Liver (tissue), 3 donors: ENCODE data around the gene PACS1.

Experiments used
- FOXA1 ChIP-seq: IDR thresholded peaks from 2 replicates; pipeline ENCODE4 v1.6.1; 2016; ENCODE audit warnings: antibody characterized with exemption
- FOXA2 ChIP-seq: IDR thresholded peaks from 2 replicates; pipeline ENCODE4 v1.6.1; 2016; ENCODE audit warnings: antibody characterized with exemption
- HNF4A ChIP-seq, 2 donors: conservative IDR thresholded peaks; 2 replicates each; pipeline ENCODE4 v1.6.1; 2016; ENCODE audit warnings: antibody characterized with exemption in 2 of 2, mild to moderate bottlenecking in 2 of 2
- HNF4G ChIP-seq: IDR thresholded peaks from 2 replicates; pipeline ENCODE4 v1.6.1; 2016; ENCODE audit warnings: antibody characterized with exemption
- JUND ChIP-seq, 2 donors: IDR thresholded peaks; 2 replicates each; pipeline ENCODE4 v1.6.1; 2016; ENCODE audit warnings: antibody characterized with exemption in 2 of 2
- MAX ChIP-seq: IDR thresholded peaks from 2 replicates; pipeline ENCODE4 v1.6.1; 2016; ENCODE audit warnings: antibody characterized with exemption
- RAD21 ChIP-seq, 2 donors: IDR thresholded peaks; 2 replicates each; pipeline ENCODE4 v1.6.1; 2016; ENCODE audit warnings: antibody characterized with exemption in 2 of 2, mild to moderate bottlenecking in 2 of 2
- REST ChIP-seq: IDR thresholded peaks from 2 replicates; pipeline ENCODE4 v1.6.1; 2016; ENCODE audit warnings: antibody characterized with exemption, mild to moderate bottlenecking
- SP1 ChIP-seq: IDR thresholded peaks from 2 replicates; pipeline ENCODE4 v1.6.1; 2018; ENCODE audit warnings: antibody characterized with exemption, mild to moderate bottlenecking
- TAF1 ChIP-seq: conservative IDR thresholded peaks from 2 replicates; pipeline ENCODE4 v1.6.1; 2016; ENCODE audit warnings: antibody characterized with exemption, mild to moderate bottlenecking
- YY1 ChIP-seq: IDR thresholded peaks from 2 replicates; pipeline ENCODE4 v1.6.1; 2016; ENCODE audit warnings: antibody characterized with exemption, mild to moderate bottlenecking
- ZBTB33 ChIP-seq: IDR thresholded peaks from 2 replicates; pipeline ENCODE4 v1.6.1; 2016; ENCODE audit warnings: antibody characterized with exemption
- TF ChIP-seq, protein P1 (sequence below): fragments of 150-350 bp; IDR thresholded peaks from 2 replicates; pipeline ENCODE4 v1.5.1; 2017; ENCODE audit warnings: improper control_type of control experiment, low read depth, low read length; ENCODE audit not compliant: missing input control
- donor health status: healthy.
- donor health status: healthy.

DNA sequence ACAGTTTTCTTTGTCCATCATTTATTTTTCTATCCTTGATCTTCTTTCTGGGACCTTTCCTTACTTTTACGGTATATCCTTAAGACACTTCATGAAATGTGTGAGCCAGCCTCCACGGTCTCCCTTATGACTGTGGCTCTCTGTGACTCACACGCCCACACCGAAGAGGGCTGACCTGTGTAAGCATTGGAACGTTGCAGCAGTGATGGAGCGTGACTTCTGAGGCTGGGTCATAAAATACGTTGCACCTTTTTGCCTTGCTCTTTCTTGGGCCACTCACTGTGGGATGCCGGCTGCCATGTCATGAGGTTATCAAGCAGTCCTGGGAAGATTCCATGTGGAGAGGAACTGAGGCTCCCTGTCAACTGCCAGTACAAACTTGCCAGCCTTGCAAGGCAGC is 102.1 kb downstream of the PACS1 start:
- TF ChIP-seq REST (no peak), RAD21 (IDR thresholded peaks at IDR 0.05) (no peak), YY1 (no peak), HNF4A (conservative IDR thresholded peaks at IDR 0.05) (no peak), FOXA2 (no peak), JUND (IDR thresholded peaks at IDR 0.05) (no peak), SP1 (no peak), TAF1 (no peak), HNF4G (no peak), MAX (no peak), FOXA1 (no peak), ZBTB33 (no peak)
- TF ChIP-seq, protein P1, sequence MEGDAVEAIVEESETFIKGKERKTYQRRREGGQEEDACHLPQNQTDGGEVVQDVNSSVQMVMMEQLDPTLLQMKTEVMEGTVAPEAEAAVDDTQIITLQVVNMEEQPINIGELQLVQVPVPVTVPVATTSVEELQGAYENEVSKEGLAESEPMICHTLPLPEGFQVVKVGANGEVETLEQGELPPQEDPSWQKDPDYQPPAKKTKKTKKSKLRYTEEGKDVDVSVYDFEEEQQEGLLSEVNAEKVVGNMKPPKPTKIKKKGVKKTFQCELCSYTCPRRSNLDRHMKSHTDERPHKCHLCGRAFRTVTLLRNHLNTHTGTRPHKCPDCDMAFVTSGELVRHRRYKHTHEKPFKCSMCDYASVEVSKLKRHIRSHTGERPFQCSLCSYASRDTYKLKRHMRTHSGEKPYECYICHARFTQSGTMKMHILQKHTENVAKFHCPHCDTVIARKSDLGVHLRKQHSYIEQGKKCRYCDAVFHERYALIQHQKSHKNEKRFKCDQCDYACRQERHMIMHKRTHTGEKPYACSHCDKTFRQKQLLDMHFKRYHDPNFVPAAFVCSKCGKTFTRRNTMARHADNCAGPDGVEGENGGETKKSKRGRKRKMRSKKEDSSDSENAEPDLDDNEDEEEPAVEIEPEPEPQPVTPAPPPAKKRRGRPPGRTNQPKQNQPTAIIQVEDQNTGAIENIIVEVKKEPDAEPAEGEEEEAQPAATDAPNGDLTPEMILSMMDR: no peak
